ENCODE data around the gene HOXA6.

HOXA6 gene

DNA sequence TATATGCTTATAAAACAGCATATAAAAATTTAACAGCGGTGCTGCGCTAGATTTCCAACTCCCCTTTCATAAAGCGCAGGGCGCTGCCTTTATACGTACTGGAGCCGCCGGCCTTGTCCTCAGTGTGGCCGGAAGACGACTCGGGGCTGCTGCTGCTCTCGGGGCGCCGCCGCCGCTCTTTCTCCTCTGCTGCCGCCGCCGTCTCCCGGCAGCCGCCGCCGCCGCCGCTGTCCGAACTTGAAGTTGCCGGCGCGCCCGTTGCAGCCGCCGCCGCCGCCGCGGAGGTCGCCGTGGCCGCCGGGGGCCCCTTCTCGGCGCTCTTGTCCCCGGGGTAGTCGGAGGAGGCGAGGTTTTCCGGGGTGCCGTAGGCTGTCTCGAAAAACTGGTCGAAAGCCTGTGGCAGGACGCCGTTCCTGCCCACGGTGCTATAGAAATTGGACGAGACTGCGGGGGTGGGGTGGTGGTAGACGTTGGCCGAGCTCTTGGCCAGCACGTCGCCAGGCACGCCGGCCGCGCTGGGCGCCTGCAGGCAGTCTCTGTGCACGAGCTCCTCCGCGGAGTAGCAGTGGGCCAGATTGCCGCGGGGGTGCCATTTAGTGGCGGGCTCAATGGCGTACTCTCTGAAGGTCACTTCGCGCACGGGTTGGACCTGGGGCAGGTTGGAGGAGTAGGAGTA lies 36.9 kb upstream of the HOXA6 start:
- DNase-seq = no peak

DNA sequence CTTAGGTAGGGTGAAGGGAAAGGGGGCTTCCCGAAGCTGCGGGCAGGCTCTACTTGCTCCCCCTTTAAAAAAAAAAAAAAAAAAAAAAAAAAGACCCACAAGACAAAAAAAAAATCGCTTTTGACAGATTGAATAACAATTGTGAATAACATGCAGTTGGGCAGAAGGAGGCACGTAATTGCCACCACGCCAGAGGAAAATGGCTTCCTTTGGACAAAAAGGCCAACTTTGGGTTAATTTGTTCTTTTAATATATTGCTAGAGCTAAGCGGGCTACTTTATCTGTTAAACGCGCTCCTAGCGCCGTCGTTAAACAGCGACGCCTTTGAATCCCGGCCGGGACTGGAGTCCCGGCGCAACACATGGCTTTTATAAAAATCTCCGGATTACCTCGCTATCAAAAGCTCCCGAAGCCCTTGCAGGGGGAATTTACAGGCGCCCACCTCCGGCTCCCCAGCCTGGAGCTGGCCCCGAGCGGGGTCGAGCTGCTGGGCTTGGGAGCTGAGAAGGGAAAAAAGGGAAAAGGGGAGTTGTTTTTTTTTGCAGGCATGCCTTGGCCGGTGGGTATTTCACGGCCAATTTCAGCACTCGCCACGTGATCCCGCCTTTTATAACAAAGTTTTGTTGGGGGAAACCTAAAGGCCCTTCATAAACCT lies 36.2 kb upstream of the HOXA6 start:
- no peak for DNase-seq

DNA sequence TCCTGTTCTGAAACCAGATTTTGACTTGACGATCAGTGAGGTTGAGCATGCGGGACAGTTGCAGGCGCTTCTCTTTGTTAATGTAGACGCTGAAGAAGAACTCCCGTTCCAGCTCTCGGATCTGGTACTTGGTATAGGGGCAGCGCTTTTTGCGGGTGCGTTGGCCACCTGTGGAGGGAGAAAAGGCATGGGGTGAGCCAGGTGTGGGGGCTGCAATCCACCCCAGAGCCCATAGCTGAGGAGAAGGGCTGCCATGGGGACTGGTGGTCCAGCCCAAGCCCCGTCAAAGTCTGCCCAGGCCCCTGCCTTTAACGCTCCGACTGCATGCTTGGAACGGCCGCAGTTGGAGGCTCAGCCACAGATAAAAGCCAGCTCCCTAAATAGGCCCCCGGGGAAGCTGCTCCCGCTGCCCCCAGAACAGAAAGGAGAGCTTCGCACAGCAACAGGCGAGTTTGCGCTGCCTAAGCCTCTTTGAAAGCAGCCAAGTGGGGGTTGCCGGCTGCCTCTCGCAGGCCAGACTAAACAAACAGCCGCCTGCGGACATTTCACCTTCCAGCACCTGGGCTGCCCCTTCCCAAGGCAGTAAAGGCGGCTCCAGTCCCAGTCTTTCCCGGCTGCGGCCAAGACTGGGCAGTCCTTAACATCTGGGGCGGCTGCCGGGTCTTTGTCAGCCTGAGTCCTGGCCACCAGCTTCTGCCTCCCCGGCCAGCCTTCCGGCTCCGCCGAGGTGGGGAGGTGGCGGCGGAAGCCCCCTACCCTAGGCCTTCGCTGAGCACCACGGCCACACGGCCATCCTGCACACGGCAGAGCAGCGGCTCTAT lies 35.5 kb upstream of the HOXA6 start:
- no peak for DNase-seq

DNA sequence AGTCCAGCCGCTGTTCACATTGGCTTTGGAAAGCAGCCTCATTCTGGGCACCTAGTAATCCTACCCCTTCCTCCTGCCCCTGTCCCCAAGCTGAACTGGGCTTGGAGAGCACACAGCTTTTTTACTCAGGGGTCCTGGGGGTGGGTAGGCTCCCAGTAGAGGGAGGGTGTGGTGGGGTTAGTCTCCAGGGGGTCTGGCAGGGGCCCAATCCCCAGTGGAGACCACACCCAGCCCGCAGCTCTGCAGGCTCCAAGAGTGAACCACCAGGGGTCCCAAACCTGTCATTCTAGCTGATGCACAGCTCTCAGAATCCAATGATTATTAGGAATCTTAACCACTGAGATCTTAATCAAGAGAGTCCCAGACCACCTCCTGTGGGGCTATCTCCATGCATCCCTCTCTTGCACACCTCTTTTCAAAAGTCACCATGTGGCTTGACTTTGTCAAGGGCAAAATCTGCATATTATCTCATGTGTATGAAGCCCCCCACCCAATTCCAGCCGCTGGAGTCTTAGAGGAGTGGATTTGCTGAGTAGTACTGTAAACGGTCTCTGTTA lies 34.8 kb upstream of the HOXA6 start:
- no peak for DNase-seq

GRCh38 chr7:27181795-27182275 lies 34.3 kb upstream of the HOXA6 start:
- DNase-seq = no peak

DNA sequence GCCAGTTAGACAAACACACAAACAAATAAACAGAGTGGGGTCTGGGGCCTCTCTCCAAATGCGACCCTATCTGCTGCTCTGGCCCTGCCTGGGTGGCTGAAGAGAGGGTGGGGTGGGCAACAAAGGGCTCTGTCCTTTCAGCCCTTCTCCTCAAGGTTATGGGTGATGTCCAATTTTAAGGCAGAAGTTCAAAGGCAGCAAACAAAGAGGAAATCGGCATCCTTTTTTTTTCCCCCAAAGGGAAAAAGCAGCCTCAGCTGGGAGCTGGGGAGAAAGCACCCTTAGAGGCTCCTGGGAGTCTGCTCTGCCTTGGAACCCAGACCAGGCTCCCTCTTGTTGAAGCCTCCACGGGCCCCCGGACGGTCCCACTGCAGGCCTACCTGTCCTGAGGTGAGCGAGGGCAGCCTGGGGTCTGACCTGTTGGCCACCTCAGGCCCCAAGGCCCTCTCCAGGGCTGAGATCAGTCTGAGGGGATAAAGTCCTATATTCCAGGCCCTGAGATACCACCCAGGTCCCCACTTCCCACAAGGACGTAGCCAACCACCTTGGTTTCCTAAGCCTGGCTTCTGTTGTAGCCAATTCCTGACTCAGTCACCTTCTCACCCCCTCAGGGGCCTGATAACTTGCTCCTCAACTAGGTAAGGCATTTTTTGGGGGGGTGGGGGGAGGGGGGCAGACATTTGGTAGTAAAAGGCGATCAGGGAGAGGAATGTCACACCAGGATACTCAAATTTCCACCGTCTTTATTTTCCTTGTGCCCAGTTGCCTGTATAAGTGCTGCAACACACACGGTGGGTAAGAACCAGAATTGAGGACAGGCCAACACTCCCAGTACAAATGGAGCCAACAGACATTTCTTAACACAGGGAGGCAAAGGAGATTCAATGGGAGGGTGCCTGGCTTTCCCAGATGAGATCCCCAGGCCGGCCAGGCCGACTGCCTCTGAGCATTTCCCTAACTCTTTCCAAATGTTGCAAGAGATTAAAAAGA lies 33.2 kb upstream of the HOXA6 start:
- DNase-seq = no peak

DNA sequence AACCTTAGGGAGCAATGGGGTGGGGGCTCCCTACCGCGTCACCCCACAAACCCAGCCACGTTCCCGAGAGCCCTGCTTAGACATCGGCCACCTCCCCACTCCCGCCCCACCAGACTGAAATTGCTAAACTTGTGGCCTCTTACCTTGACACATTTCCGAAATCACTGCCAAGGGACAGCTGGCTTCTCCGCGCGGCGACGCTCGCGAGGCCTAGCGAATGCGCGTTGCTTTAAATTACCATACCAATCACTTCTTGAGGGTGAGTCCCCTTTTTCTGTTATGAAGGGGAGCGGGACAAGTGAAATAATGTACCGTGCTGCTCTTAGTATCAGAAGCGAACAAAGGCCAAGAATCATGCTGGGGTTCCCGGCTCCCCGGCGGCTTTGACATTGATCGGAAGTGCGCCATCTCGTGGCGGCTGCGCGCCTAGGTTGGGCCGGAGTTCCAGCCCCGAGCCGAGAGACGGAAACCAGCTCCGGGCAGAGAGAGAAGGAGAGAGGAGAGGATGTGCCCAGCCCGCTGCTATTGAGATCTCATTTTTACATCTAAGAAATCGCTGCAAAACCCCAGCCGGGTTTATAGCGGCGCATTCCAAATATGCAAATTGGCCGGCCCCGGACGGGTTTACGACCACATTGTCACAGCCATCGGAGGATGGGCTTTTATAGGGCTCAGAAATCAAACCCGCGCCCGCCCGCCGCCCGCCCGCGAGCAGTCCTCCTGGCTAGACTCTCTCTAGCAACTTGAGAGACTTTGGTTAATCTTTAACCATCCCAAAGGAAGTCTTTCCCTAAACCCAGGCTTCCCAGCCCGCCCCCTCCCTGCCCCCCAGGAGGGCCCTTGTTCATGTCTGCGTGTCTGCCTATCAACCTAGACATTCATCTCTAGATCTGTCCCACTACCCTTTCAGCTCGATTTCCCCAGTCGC lies 32.2 kb upstream of the HOXA6 start:
- peak in 1 of 2 donors; percentile 50 for DNase-seq

- no peak for DNase-seq
Observed at GRCh38 chr7:27179030-27179429, 31.5 kb upstream of the HOXA6 start.

- no peak for DNase-seq
Observed at GRCh38 chr7:27178366-27178765, 30.8 kb upstream of the HOXA6 start.

DNA sequence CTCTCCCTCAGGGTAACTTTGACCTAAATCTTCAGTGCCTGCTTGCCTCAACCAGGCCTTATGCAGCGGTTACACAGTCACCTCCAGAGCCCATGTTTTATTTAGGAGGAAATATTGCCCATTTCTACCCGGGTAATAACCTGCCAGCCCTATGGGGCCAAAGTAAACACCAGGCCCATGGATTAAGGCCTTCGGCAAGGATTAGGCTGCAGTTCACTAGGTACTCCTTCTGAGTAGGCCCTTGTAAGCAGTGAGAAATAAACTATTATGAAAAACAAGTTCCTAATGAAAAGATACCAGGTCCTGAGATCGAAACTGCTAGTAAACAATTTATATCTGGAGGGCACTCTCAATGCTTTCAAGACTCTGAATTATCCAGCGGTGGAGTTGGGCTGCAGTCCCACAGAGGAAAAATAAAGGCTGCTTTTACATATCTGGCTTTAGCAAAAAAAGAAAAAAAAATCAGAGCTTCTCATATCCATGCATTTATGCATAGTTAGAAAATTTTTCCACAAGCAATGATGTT lies 30.3 kb upstream of the HOXA6 start:
- DNase-seq = no peak

GRCh38 chr7:27176962-27177794 lies 29.6 kb upstream of the HOXA6 start:
- no peak for DNase-seq

DNA sequence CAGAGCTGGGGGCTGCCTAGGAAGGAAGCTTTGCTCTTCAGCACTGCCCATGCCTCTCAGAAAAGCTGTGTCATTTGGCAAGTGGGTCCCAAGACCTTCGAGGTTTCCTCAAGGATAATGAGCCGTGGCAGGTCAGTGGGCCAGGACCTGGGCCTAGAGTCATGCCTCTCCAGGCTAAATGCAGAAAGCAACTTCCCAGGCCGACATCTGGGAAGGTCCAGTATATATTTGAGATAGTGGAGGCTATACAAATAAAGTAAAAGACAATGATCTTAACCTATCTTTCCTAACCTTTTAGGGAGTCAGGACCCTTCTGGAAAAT lies 28.9 kb upstream of the HOXA6 start:
- DNase-seq = no peak

GRCh38 chr7:27175626-27176523 lies 28.3 kb upstream of the HOXA6 start:
- DNase-seq = no peak

GRCh38 chr7:27174874-27175625 lies 27.5 kb upstream of the HOXA6 start:
- DNase-seq = no peak

GRCh38 chr7:27173956-27174873 lies 26.6 kb upstream of the HOXA6 start, which contains the start of gene HOXA10:
HOXA10 (minus strand) TSS chr7:27174320; CDS start chr7:27174306, 14 bp downstream.
- DNase-seq = no peak

DNA sequence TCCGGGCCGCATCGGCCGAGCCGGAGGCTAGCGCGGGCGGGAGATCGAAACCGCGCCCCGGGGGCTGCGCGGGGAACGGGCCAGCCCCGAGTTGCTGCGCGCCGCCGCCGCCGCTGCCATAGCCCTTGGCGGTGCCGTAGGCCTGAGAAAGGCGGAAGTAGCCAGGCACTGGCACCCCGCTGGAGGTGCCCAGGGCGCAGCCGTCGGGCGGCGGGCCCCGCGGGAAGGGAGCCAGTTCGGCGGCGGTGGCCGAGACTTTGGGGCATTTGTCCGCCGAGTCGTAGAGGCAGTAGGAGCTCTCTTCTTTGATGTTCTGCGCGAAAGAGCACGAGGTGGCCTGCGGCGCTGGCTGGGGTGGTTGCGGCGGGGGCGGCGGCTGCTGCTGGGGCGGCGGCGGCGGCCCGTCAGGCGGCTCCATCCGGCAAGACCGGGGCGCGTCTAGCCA lies 26.0 kb upstream of the HOXA6 start:
- DNase-seq = no peak

Data from bone marrow (tissue), 2 donors.